GM12878 (cell line): ENCODE results near the gene LIG3. TPM values are rescaled to one million over a fixed set of nuclear protein-coding genes. Genes with fewer than 3 reads are reported as not detected.
"Not testable (repeated sequence)": the region's sequence is repeated elsewhere in the genome, so short reads cannot be mapped to it uniquely, and the experiment has no call there.

Source experiments
- ATAC-seq: fragments of 200-7000 bp; cut with Tn5 transposase; 3 replicates; pipeline ENCODE4 v1.9.1; 2020; ENCODE audit warnings: mild to moderate bottlenecking, moderate library complexity
- BruUV-seq: library from RNA; stranded (reverse); fragments of 400-500 nt; replicated peaks from 2 replicates; lab custom pipeline; 2021; lab: Mats Ljungman, UMichigan
- CTCF ChIA-PET: fragments of 300-600 bp; sonication (Branson Sonifier 250); formaldehyde crosslinking; extraction: SDS; loops from one replicate; lab custom pipeline; 2021; ENCODE audit warnings: inconsistent platforms; lab: Yijun Ruan, JAX
- POLR2A ChIA-PET: fragments of 350-600 bp; formaldehyde crosslinking; extraction: SDS; loops from one replicate; lab custom pipeline; 2021; ENCODE audit warnings: inconsistent platforms; lab: Charles Lee
- RAD21 ChIA-PET: fragments of 300-600 bp; sonication (Branson Sonifier 250); formaldehyde crosslinking; loops from one replicate; lab custom pipeline; 2023; ENCODE audit warnings: antibody characterized with exemption; ENCODE audit not compliant: unreplicated experiment; lab: Charles Lee
- SMC1A ChIA-PET: fragments of 300-600 bp; sonication (Branson Sonifier 250); formaldehyde crosslinking; loops from one replicate; lab custom pipeline; 2023; ENCODE audit not compliant: unreplicated experiment, uncharacterized antibody; lab: Charles Lee
- DNase-seq: peaks from one replicate; pipeline ENCODE4 v3.0.0-alpha.2; 2011; ENCODE audit warnings: low read depth, low spot score
- FAIRE-seq: peaks from 3 replicates; lab custom pipeline; 2011; peaks lifted over from hg19 to GRCh38; lab: Jason Lieb, UNC
- H2AFZ ChIP-seq: 2 replicates; pipeline ENCODE4 v1.6.0; 2011; ENCODE audit warnings: low read depth, low read length, control low read depth; ENCODE audit not compliant: control insufficient read depth
- H3K27ac ChIP-seq: 2 replicates; pipeline ENCODE4 v1.5.1; 2011; ENCODE audit warnings: control low read depth; ENCODE audit not compliant: control insufficient read depth, insufficient read depth
- H3K27me3 ChIP-seq, 2 experiments: replicated peaks in 1 of 2; 2 replicates each; pipeline versions ENCODE4 v1.6.0 to v1.6.1; 2011; ENCODE audit warnings: low read length in 1 of 2; ENCODE audit not compliant: control insufficient read depth in 2 of 2, insufficient read depth in 2 of 2
- H3K36me3 ChIP-seq, 2 experiments: 2 replicates each; pipeline ENCODE4 v1.5.1; 2011; ENCODE audit warnings: low read length in 1 of 2; ENCODE audit not compliant: control insufficient read depth in 2 of 2, insufficient read depth in 2 of 2
- H3K4me1 ChIP-seq: 2 replicates; pipeline ENCODE4 v1.6.1; 2011; ENCODE audit warnings: mild to moderate bottlenecking, low read length, moderate library complexity, mixed read lengths; ENCODE audit not compliant: control insufficient read depth, insufficient read depth
- H3K4me2 ChIP-seq: 2 replicates; pipeline ENCODE4 v1.6.0; 2011; ENCODE audit warnings: control low read depth; ENCODE audit not compliant: control insufficient read depth, insufficient read depth
- H3K4me3 ChIP-seq: fragments of 200-600 bp; sonication (generic); 2 replicates; pipeline ENCODE4 v1.5.1; 2016
- H3K79me2 ChIP-seq: 2 replicates; pipeline ENCODE4 v1.6.0; 2011; ENCODE audit warnings: low read length; ENCODE audit not compliant: control insufficient read depth, insufficient read depth
- H3K9ac ChIP-seq: 2 replicates; pipeline ENCODE4 v1.8.0; 2011; ENCODE audit warnings: low read length, control low read depth, mixed read lengths; ENCODE audit not compliant: control insufficient read depth, insufficient read depth
- H3K9me3 ChIP-seq: replicated peaks from 3 replicates; pipeline ENCODE4 v1.5.1; 2011; ENCODE audit warnings: mild to moderate bottlenecking, low read length; ENCODE audit not compliant: control insufficient read depth, insufficient read depth
- H4K20me1 ChIP-seq: 2 replicates; pipeline ENCODE4 v1.6.0; 2011; ENCODE audit not compliant: control insufficient read depth, insufficient read depth
- CBX3 ChIP-seq: fragments of 200-600 bp; sonication (generic); IDR thresholded peaks from 2 replicates; pipeline ENCODE4 v1.6.1; 2016; ENCODE audit warnings: low read depth, borderline replicate concordance
- CHD2 ChIP-seq: IDR thresholded peaks from 2 replicates; pipeline ENCODE4 v1.6.1; 2011; ENCODE audit warnings: low read depth, low read length, improper control_type of control experiment, borderline replicate concordance
- CHD4 ChIP-seq: fragments of 200-600 bp; sonication (generic); IDR thresholded peaks from 2 replicates; pipeline ENCODE4 v1.6.1; 2016; ENCODE audit warnings: mild to moderate bottlenecking
- EED ChIP-seq: sonication (generic); IDR thresholded peaks from 2 replicates; pipeline ENCODE4 v1.6.1; 2016; ENCODE audit warnings: antibody characterized with exemption, low read depth
- GATAD2B ChIP-seq: fragments of 450-650 bp; conservative IDR thresholded peaks from 2 replicates; pipeline ENCODE4 v1.6.1; 2017; ENCODE audit warnings: low read depth, mild to moderate bottlenecking, moderate library complexity
- MTA2 ChIP-seq: fragments of 450-650 bp; IDR thresholded peaks from 2 replicates; pipeline ENCODE4 v1.6.1; 2016; ENCODE audit warnings: low read depth, mild to moderate bottlenecking, moderate library complexity
- MTA3 ChIP-seq: IDR thresholded peaks from 2 replicates; pipeline ENCODE4 v1.6.1; 2012; ENCODE audit warnings: low read length, inconsistent platforms, borderline replicate concordance
- MYB ChIP-seq: fragments of 150-350 bp; IDR thresholded peaks from 2 replicates; pipeline ENCODE4 v1.6.1; 2014; ENCODE audit warnings: mild to moderate bottlenecking, low read depth, low read length, borderline replicate concordance
- SIN3A ChIP-seq: IDR thresholded peaks from 2 replicates; pipeline ENCODE4 v1.6.1; 2012; ENCODE audit warnings: low read depth, low read length, improper control_type of control experiment
- WGBS: methylation state at CpG from one replicate; pipeline ENCODE4 v1.1.6; 2016; ENCODE audit warnings: low lambda C conversion rate; ENCODE audit not compliant: insufficient replicate concordance, insufficient coverage; ENCODE audit errors: missing lambda C conversion rate; 5-methylcytosine and 5-hydroxymethylcytosine counted together
- in situ Hi-C: fragments of 300-500 bp; cut with MboI; formaldehyde crosslinking; loops from 9 replicates; pipeline ENCODE4 v1.14.3; 2018; ENCODE audit warnings: mixed read lengths
- intact Hi-C: fragments of 100-400 bp; cut with micrococcal nuclease; formaldehyde crosslinking; loops from one replicate; pipeline ENCODE4 v1.14.2; 2022; ENCODE audit not compliant: unreplicated experiment
- polyA plus RNA-seq, 11 experiments: library from polyadenylated mRNA; depleted of rRNA in 4 of 11; unstranded in 6 of 11; stranded (reverse) in 5 of 11; fragments of >200 nt; fragmentation: Nextera tagmentation in 4 of 11; fragmentation: Illumina TruSeq in 1 of 11; extraction: Ambion mirVana in 4 of 11; extraction: Trizol in 1 of 11; gene quantifications; 1 replicate in 1 of 11; 2 replicates in 10 of 11; pipeline versions ENCODE4 v1.2.1 to v1.2.3, GENCODE V29; 2011 to 2016; ENCODE audit warnings: inconsistent platforms in 2 of 11, missing spikeins in 2 of 11, low read depth in 1 of 11
- total RNA-seq, 4 experiments: library from RNA; depleted of rRNA in 3 of 4; stranded (reverse); fragments of >200 nt in 3 of 4; fragmentation: Illumina TruSeq in 1 of 4; extraction: Trizol in 1 of 4; gene quantifications; 2 replicates each; pipeline versions ENCODE4 v1.2.1 to v1.2.3, GENCODE V29; 2013 to 2021
- TF ChIP-seq, protein P1 (sequence below): fragments of 450-650 bp; IDR thresholded peaks from 2 replicates; pipeline ENCODE4 v1.6.1; 2017; ENCODE audit warnings: antibody characterized with exemption, mild to moderate bottlenecking, moderate library complexity
- TF ChIP-seq, protein P2 (sequence below): fragments of 450-650 bp; IDR thresholded peaks from 2 replicates; pipeline ENCODE4 v1.6.1; 2016; ENCODE audit warnings: mild to moderate bottlenecking

Gene LIG3
- total and polyA plus RNA-seq, 10 of the 15 experiments (the other 5 are each of a cell fraction or from before 2014, with no cell fraction given), result 6.5 to 45.4 (median 31.0) TPM

DNA sequence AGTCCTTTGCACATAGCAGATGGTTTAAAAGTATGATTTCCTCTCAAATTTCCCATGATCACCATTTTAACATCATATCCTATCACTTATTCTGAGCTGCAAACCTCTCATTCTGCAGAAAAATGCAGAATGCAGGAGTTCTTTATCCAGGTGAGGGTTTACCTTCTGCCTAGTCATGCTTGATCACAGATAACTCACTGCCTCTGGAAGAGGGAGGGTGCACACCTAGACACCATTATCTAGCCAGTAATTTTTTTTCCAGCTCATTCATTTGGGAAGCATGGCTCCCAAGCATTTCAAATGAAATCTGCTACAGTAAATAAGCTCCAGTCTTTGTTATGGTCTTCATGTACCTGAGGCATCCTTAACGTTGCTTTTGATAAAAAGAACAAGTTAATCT lies 45.2 kb downstream of the LIG3 start:
- Histone ChIP-seq H2AFZ (no peak overlapping the region), H3K9ac (no peak overlapping the region), H3K36me3 (peaks cover 12 to 19% of the 10 kb centered on the region in 2 experiments), H4K20me1 (no peaks in the 10 kb centered on the region), H3K27me3 (no peaks in the 10 kb centered on the region), H3K4me3 (no peak overlapping the region), H3K79me2 (no peaks in the 10 kb centered on the region), H3K27ac (no peak overlapping the region), H3K9me3 (no peaks in the 10 kb centered on the region), H3K4me2 (no peak overlapping the region), H3K4me1 (peaks cover 9% of the 10 kb centered on the region)
- ChIA-PET POLR2A (interaction anchor here (1.2 kb wide), 1 partner anchor 28 kb away, joined by 3 read pairs; no protein-coding TSS in a partner anchor), SMC1A (interaction anchor here (0.7 to 1.5 kb wide), 7 partner anchors 9 to 86 kb away, joined by 3 to 7 read pairs (median 3); partner anchors contain the start of gene RFFL), RAD21 (interaction anchor here (0.7 to 1.3 kb wide), 4 partner anchors 8 to 93 kb away, joined by 3 to 5 read pairs (median 3); partner anchors contain the start of gene RFFL), CTCF (interaction anchor here (0.7 to 1.6 kb wide), 2 partner anchors 64 to 93 kb away, joined by 3 to 4 read pairs; no protein-coding TSS in a partner anchor)
- intact Hi-C loops (no loop called here), in situ Hi-C loops (no loop called here)
- FAIRE-seq (no peak), DNase-seq (no peak), ATAC-seq (no peak)
- TF ChIP-seq, protein P1, sequence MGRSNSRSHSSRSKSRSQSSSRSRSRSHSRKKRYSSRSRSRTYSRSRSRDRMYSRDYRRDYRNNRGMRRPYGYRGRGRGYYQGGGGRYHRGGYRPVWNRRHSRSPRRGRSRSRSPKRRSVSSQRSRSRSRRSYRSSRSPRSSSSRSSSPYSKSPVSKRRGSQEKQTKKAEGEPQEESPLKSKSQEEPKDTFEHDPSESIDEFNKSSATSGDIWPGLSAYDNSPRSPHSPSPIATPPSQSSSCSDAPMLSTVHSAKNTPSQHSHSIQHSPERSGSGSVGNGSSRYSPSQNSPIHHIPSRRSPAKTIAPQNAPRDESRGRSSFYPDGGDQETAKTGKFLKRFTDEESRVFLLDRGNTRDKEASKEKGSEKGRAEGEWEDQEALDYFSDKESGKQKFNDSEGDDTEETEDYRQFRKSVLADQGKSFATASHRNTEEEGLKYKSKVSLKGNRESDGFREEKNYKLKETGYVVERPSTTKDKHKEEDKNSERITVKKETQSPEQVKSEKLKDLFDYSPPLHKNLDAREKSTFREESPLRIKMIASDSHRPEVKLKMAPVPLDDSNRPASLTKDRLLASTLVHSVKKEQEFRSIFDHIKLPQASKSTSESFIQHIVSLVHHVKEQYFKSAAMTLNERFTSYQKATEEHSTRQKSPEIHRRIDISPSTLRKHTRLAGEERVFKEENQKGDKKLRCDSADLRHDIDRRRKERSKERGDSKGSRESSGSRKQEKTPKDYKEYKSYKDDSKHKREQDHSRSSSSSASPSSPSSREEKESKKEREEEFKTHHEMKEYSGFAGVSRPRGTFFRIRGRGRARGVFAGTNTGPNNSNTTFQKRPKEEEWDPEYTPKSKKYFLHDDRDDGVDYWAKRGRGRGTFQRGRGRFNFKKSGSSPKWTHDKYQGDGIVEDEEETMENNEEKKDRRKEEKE, result no peak
- TF ChIP-seq CHD4, result no peak
- no peak for TF ChIP-seq CBX3
- TF ChIP-seq, protein P2, sequence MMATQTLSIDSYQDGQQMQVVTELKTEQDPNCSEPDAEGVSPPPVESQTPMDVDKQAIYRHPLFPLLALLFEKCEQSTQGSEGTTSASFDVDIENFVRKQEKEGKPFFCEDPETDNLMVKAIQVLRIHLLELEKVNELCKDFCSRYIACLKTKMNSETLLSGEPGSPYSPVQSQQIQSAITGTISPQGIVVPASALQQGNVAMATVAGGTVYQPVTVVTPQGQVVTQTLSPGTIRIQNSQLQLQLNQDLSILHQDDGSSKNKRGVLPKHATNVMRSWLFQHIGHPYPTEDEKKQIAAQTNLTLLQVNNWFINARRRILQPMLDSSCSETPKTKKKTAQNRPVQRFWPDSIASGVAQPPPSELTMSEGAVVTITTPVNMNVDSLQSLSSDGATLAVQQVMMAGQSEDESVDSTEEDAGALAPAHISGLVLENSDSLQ, result no peak
- no peak for TF ChIP-seq SIN3A
- TF ChIP-seq CHD2, result no peak
- TF ChIP-seq EED, result no peak
- no peak for TF ChIP-seq GATAD2B
- TF ChIP-seq MTA2, result no peak
- no peak for TF ChIP-seq MYB
- no peak for TF ChIP-seq MTA3
- BruUV-seq, result no TSS peak
- 93% methylated on average over 1 of the region's 1 CpG for WGBS

DNA sequence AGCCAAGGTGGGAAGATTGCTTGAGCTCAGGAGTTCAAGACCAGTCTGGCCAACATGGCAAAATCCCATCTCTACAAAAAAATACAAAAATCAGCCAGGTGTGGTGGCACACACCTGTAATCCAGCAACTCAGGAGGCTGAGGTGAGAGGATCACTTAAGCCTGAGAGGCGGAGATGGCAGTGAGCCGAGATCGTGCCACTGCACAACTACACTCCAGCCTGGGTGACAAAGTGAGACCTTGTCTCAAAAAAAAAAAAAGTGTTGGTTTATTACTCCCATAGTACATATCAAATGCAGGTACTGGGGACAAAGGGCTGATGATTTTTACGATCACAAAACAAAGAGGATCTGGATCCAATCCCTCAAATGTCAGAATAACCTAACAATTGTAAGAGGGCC lies 47.8 kb downstream of the LIG3 start:
- DNase-seq, H3K4me3 ChIP-seq, ATAC-seq, FAIRE-seq, H3K9ac ChIP-seq, intact Hi-C loops, H3K4me2 ChIP-seq, H3K9me3 ChIP-seq, H4K20me1 ChIP-seq, in situ Hi-C loops, H3K79me2 ChIP-seq, H2AFZ ChIP-seq, BruUV-seq, H3K27me3 ChIP-seq: not testable (repeated sequence)
- Histone ChIP-seq H3K4me1 (peaks cover 13% of the 10 kb centered on the region), H3K36me3 (peaks cover 4 to 10% of the 10 kb centered on the region in 2 experiments), H3K27ac (peak overlapping the region; percentile 61; the same call in 1 of the 2 replicates)
- 100% methylated on average over 4 of the region's 4 CpGs for WGBS
- ChIA-PET POLR2A (interaction anchor here (0.7 to 2.2 kb wide), 5 partner anchors 8 to 57 kb away, joined by 3 to 7 read pairs (median 4); no protein-coding TSS in a partner anchor), SMC1A (interaction anchor here (0.8 to 1.8 kb wide), 11 partner anchors 9 to 91 kb away, joined by 3 to 10 read pairs (median 4); partner anchors contain the start of gene RFFL), RAD21 (interaction anchor here (0.6 to 2.7 kb wide), 10 partner anchors 15 to 113 kb away, joined by 3 to 11 read pairs (median 4); partner anchors contain the start of gene RAD51D), CTCF (interaction anchor here (0.7 to 1.8 kb wide), 4 partner anchors 9 to 41 kb away, joined by 3 to 10 read pairs (median 5); partner anchors contain the start of gene RFFL)
